Putamen (tissue), 1 donor: ENCODE measurements around the gene EVA1C.
"Not testable (repeated sequence)": the region's sequence is repeated elsewhere in the genome, so short reads cannot be mapped to it uniquely, and the experiment has no call there.

Experiments used
- DNase-seq: peaks from one replicate; pipeline ENCODE4 v3.0.0-alpha.2; 2016; ENCODE audit warnings: low spot score

The EVA1C gene

DNA sequence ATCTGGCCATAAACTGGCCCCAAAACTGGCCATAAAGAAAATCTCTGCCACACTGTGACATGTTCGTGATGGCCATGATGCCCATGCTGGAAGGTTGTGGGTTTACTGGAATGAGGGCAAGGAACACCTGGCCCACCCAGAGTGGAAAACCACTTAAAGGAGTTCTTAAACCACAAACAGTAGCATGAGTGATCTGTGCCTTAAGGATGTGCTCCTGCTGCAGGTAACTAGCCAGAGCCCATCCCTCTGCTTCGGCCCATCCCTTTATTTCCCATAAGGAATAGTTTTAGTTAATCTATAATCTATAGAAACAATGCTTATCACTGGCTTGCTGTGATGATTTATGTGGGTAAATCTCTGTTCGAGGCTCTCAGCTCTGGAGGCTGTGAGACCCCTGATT is 50.1 kb downstream of the EVA1C start:
- DNase-seq: not testable (repeated sequence)

DNA sequence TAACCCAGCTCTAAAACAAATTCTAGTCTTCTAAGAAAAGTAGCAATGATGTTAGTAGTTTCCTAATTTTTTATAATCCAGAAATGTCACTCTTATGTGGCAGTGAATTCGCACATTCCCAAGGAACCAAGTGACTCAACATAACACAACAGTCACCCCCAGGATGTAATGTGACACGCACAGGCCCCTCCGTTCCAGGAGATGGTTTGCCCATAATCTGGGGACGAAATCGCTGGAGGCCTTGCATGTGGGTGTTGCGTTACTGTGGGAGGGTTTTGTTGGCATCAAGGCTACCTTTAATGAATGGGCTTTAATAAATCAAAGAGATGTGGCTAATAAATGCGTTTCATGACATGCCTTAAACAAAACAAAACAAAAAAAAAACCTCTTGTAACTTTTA is 50.9 kb downstream of the EVA1C start:
- no peak for DNase-seq

DNA sequence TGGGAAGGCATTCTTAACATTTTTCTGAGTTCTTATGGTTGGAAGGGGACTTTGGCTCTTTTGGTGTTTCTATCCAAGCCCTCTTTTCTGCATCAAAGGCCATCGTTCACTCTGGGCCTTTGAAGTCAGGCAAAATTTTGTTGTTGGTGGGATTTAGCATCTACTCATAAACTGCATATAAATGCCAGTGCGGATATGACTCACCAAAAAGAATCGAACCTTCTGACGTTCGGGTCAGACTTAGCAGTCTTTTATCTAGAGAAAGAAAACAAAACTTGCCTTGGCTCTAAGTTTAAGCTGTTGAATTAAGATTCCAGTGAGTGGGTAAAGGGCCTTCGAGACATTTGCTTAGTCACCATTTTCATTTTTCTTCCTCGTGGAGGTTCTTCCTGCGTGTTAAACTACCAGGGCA is 51.4 kb downstream of the EVA1C start:
- no peak for DNase-seq

DNA sequence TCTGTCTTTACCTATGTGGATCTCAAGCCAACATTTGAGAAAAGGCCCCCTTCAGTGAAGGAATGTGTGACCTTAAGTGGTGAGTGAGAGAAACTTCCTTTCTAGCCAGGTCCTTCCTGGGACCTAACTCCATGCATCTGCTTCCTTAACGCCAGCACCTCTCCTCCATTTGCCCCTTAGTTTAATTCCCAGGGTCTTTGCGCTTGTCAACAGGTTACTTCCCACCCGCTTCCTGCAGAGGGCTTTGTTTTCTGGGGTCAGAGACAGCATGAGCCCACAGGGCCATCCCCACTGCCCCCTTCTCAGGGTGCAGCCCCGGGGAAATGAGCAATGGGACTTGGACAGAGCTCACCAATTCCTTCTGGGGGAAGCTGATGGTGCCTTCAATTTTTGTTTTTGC is 54.8 kb downstream of the EVA1C start:
- no peak for DNase-seq

DNA sequence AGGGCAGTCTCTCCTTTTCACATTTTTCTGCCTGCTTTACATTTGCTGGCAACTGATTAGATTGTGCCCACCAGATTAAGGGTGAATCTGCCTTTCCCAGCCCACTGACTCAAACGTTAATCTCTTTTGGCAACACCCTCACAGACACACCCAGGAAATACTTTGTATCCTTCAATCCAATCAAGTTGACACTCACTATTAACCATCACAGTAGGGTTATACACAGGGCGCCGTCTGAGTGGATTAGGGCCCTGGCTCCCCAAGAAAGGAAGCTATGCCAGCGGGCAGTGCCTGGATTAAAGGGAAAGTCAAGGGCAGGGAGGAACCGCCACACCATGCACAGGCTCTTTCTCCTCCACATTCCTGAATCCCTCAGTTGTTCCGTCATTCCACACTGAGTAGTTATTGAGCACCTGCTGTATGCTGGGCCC is 56.2 kb downstream of the EVA1C start:
- no peak for DNase-seq

DNA sequence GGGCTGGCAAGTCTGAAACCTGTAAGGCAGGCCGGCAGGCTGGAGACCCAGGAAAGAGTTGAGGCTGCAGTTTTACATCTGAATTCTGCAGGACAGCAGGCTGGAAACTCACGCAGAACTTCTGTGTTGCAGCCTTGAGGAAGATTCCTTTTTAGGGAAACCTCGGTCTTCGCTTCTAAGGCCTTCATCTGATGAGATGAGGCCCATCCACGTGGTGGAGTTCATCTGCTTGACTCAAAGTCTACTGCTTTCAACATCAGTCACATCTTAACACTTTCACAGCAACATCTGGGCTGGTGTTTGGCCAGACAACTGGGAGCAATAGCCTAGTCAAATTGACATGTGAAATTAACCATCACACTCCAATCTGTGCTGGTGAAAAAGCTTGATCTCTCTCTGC is 57.1 kb downstream of the EVA1C start:
- no peak for DNase-seq

DNA sequence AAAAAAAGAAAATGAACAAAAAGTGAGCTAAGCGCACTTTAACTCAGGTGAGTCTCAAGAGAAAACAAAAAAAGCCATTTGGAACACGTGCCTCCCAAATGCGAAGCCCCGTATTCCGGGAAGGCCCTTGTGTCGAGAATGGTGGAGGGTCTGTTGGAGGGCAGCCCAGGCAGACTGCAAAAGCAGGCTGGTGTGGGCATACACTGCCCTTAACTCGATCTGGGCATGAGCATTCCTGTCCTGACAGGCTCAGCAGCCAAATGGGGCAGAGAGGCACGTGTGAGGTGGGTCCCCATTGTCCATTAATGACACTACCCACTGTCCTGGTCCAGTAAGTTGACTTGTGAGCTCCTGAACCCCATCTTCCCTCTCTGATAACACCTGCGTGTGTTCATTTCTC is 57.7 kb downstream of the EVA1C start:
- DNase-seq: no peak

DNA sequence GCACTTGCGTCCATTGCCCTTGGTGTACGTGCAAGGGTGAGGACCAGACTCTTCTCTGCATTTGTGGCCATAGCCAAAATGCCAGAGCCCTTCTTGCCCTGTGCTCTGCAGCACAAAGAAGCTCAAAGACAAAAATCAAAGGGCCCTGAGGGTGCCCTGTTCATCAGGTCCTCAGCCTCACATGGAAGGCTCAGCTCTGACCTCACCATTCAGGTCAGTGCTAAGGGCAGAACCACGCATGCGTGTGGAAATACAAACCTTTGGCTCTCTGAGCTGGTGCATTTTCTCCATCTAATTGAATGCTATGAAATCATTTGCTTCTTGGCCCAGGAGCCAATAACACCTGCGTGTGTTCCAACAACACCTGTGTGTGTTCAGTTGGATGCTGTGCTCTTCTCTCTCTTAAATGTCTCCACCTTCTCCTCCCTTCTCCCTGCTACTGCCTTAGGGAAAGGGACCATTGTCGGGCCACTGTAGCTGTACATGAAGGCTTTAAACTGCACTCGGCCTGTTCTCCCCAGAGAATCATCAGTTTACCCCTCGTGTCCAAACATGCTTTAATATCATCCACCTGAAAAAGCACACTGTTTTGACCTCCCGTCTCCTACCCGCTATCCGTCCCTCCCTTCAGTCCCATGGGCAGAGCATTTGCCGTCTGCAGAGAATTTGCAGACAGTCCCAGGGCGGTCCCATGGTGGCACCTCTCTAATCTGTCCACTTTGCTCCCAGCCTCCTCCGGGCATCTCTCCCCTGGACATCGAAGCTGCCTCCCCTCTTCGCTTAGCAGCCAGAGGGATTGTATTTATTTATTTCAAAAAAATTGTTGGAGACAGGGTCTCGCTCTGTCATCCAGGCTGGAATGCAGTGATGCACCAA is 60.6 kb downstream of the EVA1C start:
- DNase-seq: no peak

DNA sequence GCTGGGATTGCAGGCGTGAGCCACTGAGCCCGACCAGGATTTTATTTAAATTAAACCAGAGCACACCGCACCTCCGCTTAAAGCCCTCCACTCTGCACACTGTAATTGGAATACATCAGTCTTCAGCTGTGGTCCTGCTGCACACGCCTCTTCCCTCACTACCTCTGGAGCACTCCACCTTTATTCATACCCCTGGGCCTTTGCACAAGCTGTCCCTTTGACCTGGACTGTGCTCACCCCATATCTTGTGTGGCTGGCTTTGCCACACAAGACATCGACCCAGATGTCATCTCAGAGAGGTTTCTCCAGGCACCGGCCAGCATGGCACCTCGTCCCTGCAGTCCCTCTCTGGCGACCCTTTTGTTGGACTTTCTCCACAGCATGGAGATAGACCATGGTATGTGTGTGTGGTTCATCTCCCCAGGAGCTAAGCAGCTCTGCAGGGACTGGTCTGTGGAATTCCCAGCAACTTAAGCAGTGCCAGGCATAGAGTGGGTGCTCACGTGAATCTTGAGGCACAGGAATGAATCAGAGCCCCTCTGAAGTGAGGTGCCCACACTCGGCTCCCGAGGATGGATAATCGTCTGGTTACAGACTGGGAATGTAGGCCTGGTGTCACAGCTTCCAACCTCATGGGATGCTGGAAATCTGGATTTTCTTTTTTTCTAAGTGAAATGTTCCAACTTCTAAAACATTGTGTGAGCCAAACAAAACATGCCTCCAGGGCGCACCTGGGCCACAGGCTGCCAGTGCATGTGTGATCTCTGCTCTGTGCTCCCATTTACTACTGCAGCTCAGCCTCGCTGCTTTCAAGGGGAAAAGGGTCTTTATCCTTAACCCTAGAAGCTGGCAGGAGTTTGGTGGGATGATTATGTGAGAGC is 61.9 kb downstream of the EVA1C start:
- DNase-seq: no peak

DNA sequence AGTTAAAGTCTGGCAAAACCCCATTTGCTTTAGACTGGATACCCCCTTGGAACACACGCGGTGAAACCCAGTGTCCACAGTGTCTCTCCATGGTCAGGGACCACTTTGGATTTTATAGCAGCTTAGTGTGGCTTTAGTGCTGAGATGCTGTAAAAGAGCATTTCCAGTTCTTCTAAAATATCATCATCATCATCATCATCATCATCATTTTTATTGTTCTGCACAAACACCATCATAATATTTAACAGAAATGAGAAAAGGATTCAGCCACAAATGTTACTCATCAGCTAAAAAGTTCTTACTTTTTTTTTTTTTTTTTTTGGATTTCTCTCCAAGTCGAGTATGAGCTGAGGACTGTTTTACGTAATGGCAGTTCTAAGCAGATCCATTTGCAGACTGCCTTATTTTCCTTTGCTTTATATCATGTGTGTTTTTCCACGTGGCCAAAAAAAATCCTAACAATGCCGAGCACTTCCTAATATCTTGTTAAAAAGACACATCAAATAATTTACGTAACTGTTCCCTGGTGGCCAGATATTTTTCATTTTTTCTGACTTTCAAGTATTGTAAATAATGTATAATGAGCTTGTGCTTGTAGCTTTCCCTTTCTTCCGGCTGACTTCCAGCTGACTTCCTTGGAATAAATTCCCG is 62.8 kb downstream of the EVA1C start:
- no peak for DNase-seq

DNA sequence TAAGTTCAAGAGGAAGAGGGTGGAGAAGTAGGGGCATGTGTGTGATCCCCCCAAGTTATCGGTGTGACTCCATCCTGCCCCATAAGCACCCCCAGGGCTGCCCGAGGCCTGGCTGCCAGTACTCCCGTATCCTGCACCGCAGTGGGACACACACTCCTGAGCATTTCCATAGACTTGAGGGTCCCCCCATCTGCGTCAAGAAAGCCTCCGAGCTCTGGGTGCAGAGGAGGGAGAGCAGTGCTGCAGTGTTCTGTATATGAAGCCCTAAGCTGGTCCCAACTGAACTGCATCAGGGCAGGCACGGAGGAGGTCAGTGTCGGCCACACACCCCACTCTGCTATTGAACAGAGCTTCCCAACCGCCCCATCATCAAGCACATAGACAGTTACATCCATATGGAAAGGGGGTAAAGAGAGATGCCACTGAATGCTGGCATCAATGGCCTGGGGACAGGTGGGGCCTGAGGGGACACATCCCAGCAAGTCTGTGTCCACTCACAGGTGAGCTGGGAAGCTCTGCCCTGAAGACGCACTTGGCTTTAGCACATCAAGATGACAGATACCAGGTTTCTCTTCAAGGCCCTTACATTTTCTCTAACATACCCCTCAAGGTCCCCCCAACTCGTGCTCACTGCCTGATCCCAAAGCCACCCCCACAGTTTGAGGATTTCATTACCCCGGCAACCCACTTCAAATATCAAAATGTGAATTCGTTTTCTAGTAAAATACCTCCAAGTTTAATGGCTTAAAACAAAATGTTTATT is 64.3 kb downstream of the EVA1C start:
- DNase-seq: no peak

DNA sequence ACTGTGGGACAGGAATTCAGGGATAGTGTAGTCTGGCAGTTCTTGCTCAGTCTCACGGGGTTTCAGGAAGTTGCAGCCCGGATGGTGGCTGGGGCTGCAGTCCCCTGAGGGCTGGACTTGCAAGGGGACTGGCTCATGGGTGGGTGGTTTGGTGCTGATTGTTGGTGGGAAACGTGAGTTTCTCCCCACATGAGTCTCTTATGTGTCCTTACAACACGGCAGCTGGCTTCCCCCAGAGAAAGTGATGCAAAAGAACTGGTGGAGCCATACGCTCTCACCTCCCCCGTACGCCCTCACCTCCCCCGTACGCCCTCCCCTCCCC is 64.9 kb downstream of the EVA1C start:
- no peak for DNase-seq

DNA sequence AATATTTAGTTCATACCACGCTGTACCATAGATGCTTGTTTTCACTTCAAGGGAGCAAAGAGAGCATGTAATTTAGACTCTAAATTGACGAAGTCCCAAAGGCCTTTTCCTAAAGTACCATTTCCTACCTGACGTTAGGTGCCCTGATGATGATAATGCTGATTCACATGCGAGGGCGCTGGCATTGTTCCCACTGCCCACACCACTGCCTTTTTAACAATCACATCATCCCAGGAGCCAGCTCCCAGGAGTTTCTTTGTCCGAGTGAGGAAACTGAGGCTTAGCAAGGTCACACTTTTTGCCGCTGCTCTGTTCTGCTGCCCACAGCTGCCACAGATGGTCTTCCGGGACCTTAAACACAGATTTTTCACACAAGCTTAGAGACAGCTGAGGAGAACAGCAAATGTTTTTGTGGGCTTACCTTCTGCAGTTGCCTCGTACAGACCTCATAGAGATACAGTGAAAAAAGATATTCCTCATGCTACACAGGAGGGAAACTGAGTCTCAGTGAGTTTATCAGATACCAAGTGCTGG is 69.4 kb downstream of the EVA1C start:
- no peak for DNase-seq

DNA sequence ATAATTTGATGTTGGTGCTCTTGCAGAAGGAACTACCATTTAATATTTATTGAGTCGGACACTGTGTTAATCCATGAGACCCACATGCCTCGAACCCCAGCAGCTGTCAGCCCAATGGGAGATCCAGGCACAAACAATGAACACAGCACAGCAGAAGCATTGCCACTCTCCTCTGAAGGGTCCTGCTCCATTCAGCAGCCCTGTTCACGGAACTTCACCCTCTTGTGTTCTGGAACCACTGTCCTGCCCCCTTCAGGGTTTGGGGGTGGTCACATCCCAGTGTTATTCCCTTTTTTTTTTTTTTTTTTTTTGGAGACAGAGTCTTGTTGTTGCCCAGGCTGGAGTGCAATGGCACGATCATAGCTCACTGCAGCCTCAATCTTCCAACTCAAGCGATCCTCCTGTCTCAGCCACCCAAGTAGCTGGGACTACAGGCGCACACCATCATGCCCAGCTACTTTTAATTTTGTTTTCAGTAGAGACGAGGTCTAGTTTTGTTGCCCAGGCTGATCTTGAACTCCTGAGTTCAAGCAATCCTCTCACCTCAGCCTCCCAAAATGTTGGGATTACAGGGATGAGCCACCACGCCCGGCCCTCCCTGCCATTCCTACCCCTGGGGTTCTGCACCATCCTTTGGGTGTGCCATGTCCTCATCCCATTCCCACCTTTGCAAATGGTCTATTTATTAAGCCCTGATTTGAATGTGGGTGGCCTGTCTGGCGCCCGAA is 70.2 kb downstream of the EVA1C start:
- DNase-seq: no peak

DNA sequence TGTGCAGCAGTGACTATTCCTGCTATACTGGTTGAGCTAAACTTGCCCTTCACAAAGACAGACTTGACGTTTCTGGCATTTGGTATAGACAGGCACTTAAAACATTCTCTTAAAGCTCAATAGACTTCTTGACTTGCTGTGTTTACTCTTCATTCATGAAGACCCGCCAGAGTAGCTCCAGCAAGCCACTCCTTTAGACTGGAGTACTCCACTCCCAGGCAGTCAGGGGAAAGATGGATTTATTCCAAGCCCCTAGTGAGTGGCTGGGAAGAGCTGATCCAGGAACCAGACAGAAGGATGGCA is 70.7 kb downstream of the EVA1C start:
- DNase-seq: no peak

DNA sequence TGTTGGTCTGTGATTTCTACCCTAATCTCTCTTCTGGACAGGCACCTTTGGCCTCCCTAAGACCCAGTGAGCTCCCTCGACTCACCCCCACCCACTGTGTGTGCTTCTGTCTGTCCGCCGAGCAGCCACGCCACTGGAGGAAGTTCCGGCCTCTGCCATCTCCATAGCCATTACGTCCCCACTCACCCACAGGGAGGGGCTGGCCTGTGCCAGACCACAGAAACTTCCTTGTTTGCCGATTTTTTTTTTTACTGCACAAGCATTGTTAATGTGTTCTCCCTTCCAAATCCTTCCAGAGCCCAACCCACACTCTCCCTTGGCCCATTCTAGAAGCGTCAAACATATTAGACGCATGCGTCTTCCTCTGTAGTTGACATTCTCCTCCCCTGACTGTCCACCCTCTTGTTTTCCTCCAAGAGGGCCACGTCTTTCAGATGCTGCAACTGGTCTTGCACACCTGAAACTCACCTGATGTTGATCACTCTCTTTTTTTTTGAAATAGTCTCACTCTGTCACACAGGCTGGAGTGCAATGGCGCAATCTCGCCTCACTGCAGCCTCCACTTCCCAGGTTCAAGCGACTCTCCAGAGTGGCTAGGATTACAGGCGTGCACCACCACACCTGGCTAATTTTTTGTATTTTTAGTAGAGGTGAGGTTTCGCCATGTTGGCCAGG is 72.3 kb downstream of the EVA1C start:
- DNase-seq: peak; percentile 74

DNA sequence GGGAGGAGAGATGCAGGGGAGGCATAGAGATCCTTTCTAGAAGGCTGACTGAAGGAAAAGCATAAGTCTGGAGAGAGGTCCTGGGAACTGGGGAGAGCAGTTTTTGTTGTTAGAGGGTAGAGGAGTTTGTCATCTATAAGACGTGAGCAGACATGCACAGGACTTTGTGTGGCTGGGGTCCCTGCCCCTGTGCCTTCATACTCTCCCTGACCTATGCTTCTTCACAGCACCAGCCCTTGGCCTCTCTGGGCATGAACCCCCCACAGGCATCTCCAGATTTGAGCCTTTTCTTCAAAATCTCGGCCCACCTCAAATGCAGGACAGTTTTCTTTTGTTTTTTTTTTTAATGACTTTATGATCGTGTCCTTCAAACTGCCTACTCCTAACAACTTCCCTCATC is 79.9 kb downstream of the EVA1C start:
- no peak for DNase-seq

DNA sequence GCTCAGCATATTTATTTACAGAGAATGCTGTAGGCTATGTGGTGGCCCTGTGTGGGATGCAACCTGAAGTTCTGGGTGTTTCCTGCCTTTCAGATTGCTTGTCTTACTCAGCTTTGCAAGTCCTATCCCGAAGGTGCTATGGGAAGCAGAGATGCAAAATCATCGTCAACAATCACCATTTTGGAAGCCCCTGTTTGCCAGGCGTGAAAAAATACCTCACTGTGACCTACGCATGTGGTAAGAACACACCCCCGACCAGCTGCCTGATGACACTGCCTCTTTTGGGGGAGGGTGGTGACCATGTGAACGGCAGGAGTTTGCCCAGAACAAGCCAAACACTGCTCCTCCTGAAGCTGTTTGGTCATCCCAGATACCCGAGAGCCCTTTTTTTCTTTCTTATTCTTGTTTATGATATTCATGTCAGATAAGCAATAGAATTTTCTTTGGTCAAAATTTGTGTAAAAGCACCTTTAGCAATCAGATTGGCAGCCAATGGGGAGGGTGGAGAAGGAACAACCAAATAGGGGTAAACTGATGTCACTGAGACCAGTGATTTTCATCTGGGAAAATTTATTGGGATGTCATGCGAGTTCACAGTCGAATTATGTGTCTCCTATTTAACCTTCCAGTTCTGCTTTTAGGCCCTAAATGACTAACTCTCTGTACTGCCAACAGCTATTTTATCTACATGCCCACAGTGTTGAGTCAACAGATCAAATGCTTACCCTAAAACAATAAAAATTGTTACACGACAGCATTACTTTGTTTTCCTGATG is 82.6 kb downstream of the EVA1C start:
- DNase-seq: no peak

DNA sequence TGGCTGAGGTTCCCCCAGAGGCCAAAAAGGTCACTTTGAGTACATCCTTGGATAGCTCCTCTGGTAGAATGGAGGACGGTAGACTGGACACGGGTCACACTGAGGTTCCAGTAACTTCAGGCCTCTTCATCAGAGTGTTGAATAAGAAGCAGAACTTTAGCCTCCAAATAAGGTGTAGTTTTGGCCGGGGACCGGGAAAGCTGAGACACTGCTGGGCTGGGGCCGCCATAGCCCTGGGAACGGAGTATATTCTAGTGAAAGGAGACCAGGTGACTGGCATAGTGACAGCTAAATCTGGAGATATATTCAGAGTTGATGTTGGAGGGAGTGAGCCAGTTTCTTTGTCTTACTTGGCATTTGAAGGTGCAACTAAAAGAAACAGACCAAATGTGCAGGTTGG is 84.1 kb downstream of the EVA1C start:
- DNase-seq: no peak
